ENCODE results near the gene HACD3.
"Not testable (repeated sequence)": the region's sequence is repeated elsewhere in the genome, so short reads cannot be mapped to it uniquely, and the experiment has no call there.

HACD3 gene

GRCh38 chr15:65528461-65529060, 1.7 kb upstream of the HACD3 start:
- H3K36me3 ChIP-seq (ENCODE audit: insufficient read depth, low read length), result no peaks in the 10 kb centered on the region
- peaks cover 20% of the 10 kb centered on the region for H3K4me1 ChIP-seq (ENCODE audit: insufficient read depth, low read length)
- no peak overlapping the region for H2AFZ ChIP-seq (ENCODE audit: low read depth, low read length)
- H3K4me3 ChIP-seq (ENCODE audit: low read length), result no peak overlapping the region
- H3K9me3 ChIP-seq (ENCODE audit: low read length), result no peaks in the 10 kb centered on the region
- no peaks in the 10 kb centered on the region for H3K27me3 ChIP-seq (ENCODE audit: insufficient read depth, low read length)

GRCh38 chr15:65529762-65530317, 423 bp upstream of the HACD3 start:
- H3K4me3 ChIP-seq (ENCODE audit: low read length), result peak overlapping the region; percentile 91
- no peaks in the 10 kb centered on the region for H3K27me3 ChIP-seq (ENCODE audit: insufficient read depth, low read length)
- no peaks in the 10 kb centered on the region for H3K36me3 ChIP-seq (ENCODE audit: insufficient read depth, low read length)
- peak overlapping the region; percentile 35 for H2AFZ ChIP-seq (ENCODE audit: low read depth, low read length)
- H3K4me1 ChIP-seq (ENCODE audit: insufficient read depth, low read length), result peaks cover 22% of the 10 kb centered on the region
- no peaks in the 10 kb centered on the region for H3K9me3 ChIP-seq (ENCODE audit: low read length)

GRCh38 chr15:65532738-65533051, 2.4 kb downstream of the HACD3 start:
- peaks cover 12% of the 10 kb centered on the region for H3K36me3 ChIP-seq (ENCODE audit: insufficient read depth, low read length)

GRCh38 chr15:65533057-65533756, 2.9 kb downstream of the HACD3 start:
- Histone ChIP-seq H3K36me3 (ENCODE audit: insufficient read depth, low read length) (peaks cover 15% of the 10 kb centered on the region), H3K27me3 (ENCODE audit: insufficient read depth, low read length) (no peaks in the 10 kb centered on the region), H3K4me3 (ENCODE audit: low read length) (no peak overlapping the region)

More at GRCh38 chr15:65532738-65533051, 2.4 kb downstream of the HACD3 start:
- Histone ChIP-seq H3K4me1 (ENCODE audit: insufficient read depth, low read length) (peaks cover 22% of the 10 kb centered on the region), H3K4me3 (ENCODE audit: low read length) (no peak overlapping the region), H2AFZ (ENCODE audit: low read depth, low read length) (no peak overlapping the region), H3K9me3 (ENCODE audit: low read length) (peaks cover 4% of the 10 kb centered on the region), H3K27me3 (ENCODE audit: insufficient read depth, low read length) (no peaks in the 10 kb centered on the region)

GRCh38 chr15:65535192-65535591, 4.9 kb downstream of the HACD3 start:
- Histone ChIP-seq H2AFZ (ENCODE audit: low read depth, low read length) (no peak overlapping the region), H3K27me3 (ENCODE audit: insufficient read depth, low read length) (no peaks in the 10 kb centered on the region), H3K4me3 (ENCODE audit: low read length) (no peak overlapping the region), H3K4me1 (ENCODE audit: insufficient read depth, low read length) (peaks cover 18% of the 10 kb centered on the region), H3K9me3 (ENCODE audit: low read length) (peaks cover 4% of the 10 kb centered on the region), H3K36me3 (ENCODE audit: insufficient read depth, low read length) (peaks cover 15% of the 10 kb centered on the region)

More at GRCh38 chr15:65533057-65533756, 2.9 kb downstream of the HACD3 start:
- peaks cover 22% of the 10 kb centered on the region for H3K4me1 ChIP-seq (ENCODE audit: insufficient read depth, low read length)
- peaks cover 4% of the 10 kb centered on the region for H3K9me3 ChIP-seq (ENCODE audit: low read length)
- no peak overlapping the region for H2AFZ ChIP-seq (ENCODE audit: low read depth, low read length)

- no peaks in the 10 kb centered on the region for H3K4me1 ChIP-seq (ENCODE audit: insufficient read depth, low read length)
- H2AFZ ChIP-seq (ENCODE audit: low read depth, low read length), result no peak overlapping the region
- peaks cover 18% of the 10 kb centered on the region for H3K36me3 ChIP-seq (ENCODE audit: insufficient read depth, low read length)
- H3K4me3 ChIP-seq (ENCODE audit: low read length), result no peak overlapping the region
- H3K27me3 ChIP-seq (ENCODE audit: insufficient read depth, low read length), result no peaks in the 10 kb centered on the region
- H3K9me3 ChIP-seq (ENCODE audit: low read length), result peaks cover 4% of the 10 kb centered on the region
These were observed 10.1 kb downstream of the HACD3 start for GRCh38 chr15:65540314-65540713.

- H3K36me3 ChIP-seq (ENCODE audit: insufficient read depth, low read length), result peaks cover 13% of the 10 kb centered on the region
- H3K9me3 ChIP-seq (ENCODE audit: low read length), result peaks cover 4% of the 10 kb centered on the region
- no peak overlapping the region for H2AFZ ChIP-seq (ENCODE audit: low read depth, low read length)
- no peaks in the 10 kb centered on the region for H3K4me1 ChIP-seq (ENCODE audit: insufficient read depth, low read length)
- no peak overlapping the region for H3K4me3 ChIP-seq (ENCODE audit: low read length)
- no peaks in the 10 kb centered on the region for H3K27me3 ChIP-seq (ENCODE audit: insufficient read depth, low read length)
These were observed 11.1 kb downstream of the HACD3 start for GRCh38 chr15:65541231-65541820.

- H3K4me3 ChIP-seq (ENCODE audit: low read length), result no peak overlapping the region
These were observed 17.6 kb downstream of the HACD3 start for GRCh38 chr15:65547841-65548240.

GRCh38 chr15:65549288-65549687, 19.0 kb downstream of the HACD3 start:
- H3K4me3 ChIP-seq (ENCODE audit: low read length); H3K4me1 ChIP-seq (ENCODE audit: insufficient read depth, low read length); H3K27me3 ChIP-seq (ENCODE audit: insufficient read depth, low read length); H2AFZ ChIP-seq (ENCODE audit: low read depth, low read length); H3K9me3 ChIP-seq (ENCODE audit: low read length): not testable (repeated sequence)
- peaks cover 22% of the 10 kb centered on the region for H3K36me3 ChIP-seq (ENCODE audit: insufficient read depth, low read length)

More at GRCh38 chr15:65547841-65548240, 17.6 kb downstream of the HACD3 start:
- Histone ChIP-seq H3K4me1 (ENCODE audit: insufficient read depth, low read length) (peaks cover 3% of the 10 kb centered on the region), H3K27me3 (ENCODE audit: insufficient read depth, low read length) (no peaks in the 10 kb centered on the region), H2AFZ (ENCODE audit: low read depth, low read length) (no peak overlapping the region), H3K36me3 (ENCODE audit: insufficient read depth, low read length) (peaks cover 13% of the 10 kb centered on the region), H3K9me3 (ENCODE audit: low read length) (no peaks in the 10 kb centered on the region)

- Histone ChIP-seq H3K36me3 (ENCODE audit: insufficient read depth, low read length) (peaks cover 34% of the 10 kb centered on the region), H3K4me3 (ENCODE audit: low read length) (no peak overlapping the region), H3K27me3 (ENCODE audit: insufficient read depth, low read length) (no peaks in the 10 kb centered on the region), H3K4me1 (ENCODE audit: insufficient read depth, low read length) (peaks cover 3% of the 10 kb centered on the region), H3K9me3 (ENCODE audit: low read length) (no peaks in the 10 kb centered on the region), H2AFZ (ENCODE audit: low read depth, low read length) (no peak overlapping the region)
These were observed 20.4 kb downstream of the HACD3 start for GRCh38 chr15:65550681-65551098.

GRCh38 chr15:65551183-65551582, 20.9 kb downstream of the HACD3 start:
- Histone ChIP-seq H3K27me3 (ENCODE audit: insufficient read depth, low read length) (no peaks in the 10 kb centered on the region), H3K9me3 (ENCODE audit: low read length) (no peaks in the 10 kb centered on the region), H3K4me3 (ENCODE audit: low read length) (no peak overlapping the region), H2AFZ (ENCODE audit: low read depth, low read length) (no peak overlapping the region), H3K4me1 (ENCODE audit: insufficient read depth, low read length) (peaks cover 3% of the 10 kb centered on the region), H3K36me3 (ENCODE audit: insufficient read depth, low read length) (peaks cover 39% of the 10 kb centered on the region)

- H3K9me3 ChIP-seq (ENCODE audit: low read length); H3K27me3 ChIP-seq (ENCODE audit: insufficient read depth, low read length); H3K4me3 ChIP-seq (ENCODE audit: low read length); H2AFZ ChIP-seq (ENCODE audit: low read depth, low read length); H3K4me1 ChIP-seq (ENCODE audit: insufficient read depth, low read length): not testable (repeated sequence)
- peaks cover 50% of the 10 kb centered on the region for H3K36me3 ChIP-seq (ENCODE audit: insufficient read depth, low read length)
These were observed 22.6 kb downstream of the HACD3 start for GRCh38 chr15:65552851-65553250.

- peaks cover 58% of the 10 kb centered on the region for H3K36me3 ChIP-seq (ENCODE audit: insufficient read depth, low read length)
- peaks cover 4% of the 10 kb centered on the region for H3K9me3 ChIP-seq (ENCODE audit: low read length)
- peaks cover 3% of the 10 kb centered on the region for H3K4me1 ChIP-seq (ENCODE audit: insufficient read depth, low read length)
- H3K27me3 ChIP-seq (ENCODE audit: insufficient read depth, low read length), result no peaks in the 10 kb centered on the region
- no peak overlapping the region for H2AFZ ChIP-seq (ENCODE audit: low read depth, low read length)
- no peak overlapping the region for H3K4me3 ChIP-seq (ENCODE audit: low read length)
These were observed 23.4 kb downstream of the HACD3 start for GRCh38 chr15:65553691-65554090.

All from neuron (in vitro differentiated cells).